ENCODE data around the gene ANXA2.

ANXA2 gene

GRCh38 chr15:60356832-60357231, 41.0 kb downstream of the ANXA2 start:
- no peak for DNase-seq
- Mint-ChIP-seq H3K9me3 (no peaks in the 10 kb centered on the region), H3K27me3 (no peaks in the 10 kb centered on the region), H3K4me1 (ENCODE audit: low read depth) (peaks cover 9% of the 10 kb centered on the region), H3K4me3 (no peak overlapping the region), H3K27ac (no peak overlapping the region), H3K36me3 (ENCODE audit: low read depth) (peaks cover 95% of the 10 kb centered on the region)

GRCh38 chr15:60355148-60355857, 42.5 kb downstream of the ANXA2 start:
- no peak for DNase-seq
- Mint-ChIP-seq H3K9me3 (no peaks in the 10 kb centered on the region), H3K36me3 (ENCODE audit: low read depth) (peaks cover 95% of the 10 kb centered on the region), H3K27ac (no peak overlapping the region), H3K4me3 (no peak overlapping the region), H3K4me1 (ENCODE audit: low read depth) (peaks cover 5% of the 10 kb centered on the region), H3K27me3 (no peaks in the 10 kb centered on the region)

DNA sequence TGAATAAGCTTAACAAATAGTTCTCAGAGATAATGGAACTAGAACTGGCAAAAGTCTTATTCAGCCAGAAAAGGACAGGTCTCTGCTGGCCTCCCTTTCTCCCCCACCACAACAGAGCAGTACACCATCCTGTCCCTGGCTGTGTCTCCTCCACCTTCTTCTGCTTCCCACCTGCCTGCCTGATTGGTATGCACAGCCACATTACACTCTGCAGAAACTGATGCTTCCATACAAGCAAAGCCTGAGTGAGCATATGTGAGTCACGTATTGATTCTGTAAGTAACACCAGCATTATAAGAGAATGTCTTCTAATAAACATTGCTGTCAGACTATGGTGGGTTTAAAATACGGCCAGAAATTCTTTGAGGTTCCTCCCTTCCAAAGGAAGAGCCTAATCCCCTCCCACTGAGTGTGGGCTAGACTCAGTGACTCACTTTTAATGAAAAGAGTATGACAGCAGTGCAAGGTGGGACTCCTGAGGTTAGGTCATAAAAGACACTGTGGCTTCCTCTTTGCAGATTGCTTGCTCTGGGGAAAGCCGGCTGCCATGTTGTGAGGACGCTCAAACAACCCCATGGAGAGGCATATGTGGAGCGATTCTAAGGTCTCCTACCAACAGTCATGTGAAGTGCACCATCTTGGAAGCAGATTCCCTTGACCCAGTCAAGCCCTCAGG, 44.4 kb downstream of the ANXA2 start:
- no peak overlapping the region for H3K27ac Mint-ChIP-seq
- H3K4me3 Mint-ChIP-seq: no peak overlapping the region
- H3K27me3 Mint-ChIP-seq: no peaks in the 10 kb centered on the region
- no peaks in the 10 kb centered on the region for H3K9me3 Mint-ChIP-seq
- DNase-seq: no peak
- H3K36me3 Mint-ChIP-seq (ENCODE audit: low read depth): peaks cover 86% of the 10 kb centered on the region
- H3K4me1 Mint-ChIP-seq (ENCODE audit: low read depth): peaks cover 4% of the 10 kb centered on the region

DNA sequence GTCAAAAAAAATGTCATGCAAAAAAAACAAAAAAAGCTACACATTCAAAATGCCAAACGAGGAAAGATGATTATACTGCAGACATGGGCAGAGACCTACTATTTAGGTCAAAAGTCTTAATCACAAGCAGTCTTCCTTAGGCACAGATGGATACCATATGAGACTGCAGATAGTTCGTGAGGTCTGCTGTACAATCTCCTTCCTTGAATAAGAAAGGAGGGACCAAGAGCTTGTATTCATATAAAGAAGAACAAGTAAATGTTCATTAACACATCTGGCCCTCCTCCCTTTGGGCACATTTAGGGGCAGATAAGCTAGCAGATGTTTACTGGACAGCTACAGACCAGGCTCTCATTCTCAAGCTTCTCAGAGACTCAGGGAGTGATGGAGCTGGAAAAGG, 45.3 kb downstream of the ANXA2 start:
- H3K4me1 Mint-ChIP-seq (ENCODE audit: low read depth): peaks cover 4% of the 10 kb centered on the region
- H3K4me3 Mint-ChIP-seq: no peak overlapping the region
- H3K27ac Mint-ChIP-seq: no peak overlapping the region
- no peak for DNase-seq
- no peaks in the 10 kb centered on the region for H3K9me3 Mint-ChIP-seq
- H3K27me3 Mint-ChIP-seq: no peaks in the 10 kb centered on the region
- peaks cover 87% of the 10 kb centered on the region for H3K36me3 Mint-ChIP-seq (ENCODE audit: low read depth)

GRCh38 chr15:60351066-60351465, 46.7 kb downstream of the ANXA2 start:
- H3K9me3 Mint-ChIP-seq: no peaks in the 10 kb centered on the region
- peaks cover 4% of the 10 kb centered on the region for H3K4me1 Mint-ChIP-seq (ENCODE audit: low read depth)
- H3K36me3 Mint-ChIP-seq (ENCODE audit: low read depth): peaks cover 88% of the 10 kb centered on the region
- H3K27me3 Mint-ChIP-seq: no peaks in the 10 kb centered on the region
- H3K27ac Mint-ChIP-seq: no peak overlapping the region
- H3K4me3 Mint-ChIP-seq: no peak overlapping the region
- no peak for DNase-seq

DNA sequence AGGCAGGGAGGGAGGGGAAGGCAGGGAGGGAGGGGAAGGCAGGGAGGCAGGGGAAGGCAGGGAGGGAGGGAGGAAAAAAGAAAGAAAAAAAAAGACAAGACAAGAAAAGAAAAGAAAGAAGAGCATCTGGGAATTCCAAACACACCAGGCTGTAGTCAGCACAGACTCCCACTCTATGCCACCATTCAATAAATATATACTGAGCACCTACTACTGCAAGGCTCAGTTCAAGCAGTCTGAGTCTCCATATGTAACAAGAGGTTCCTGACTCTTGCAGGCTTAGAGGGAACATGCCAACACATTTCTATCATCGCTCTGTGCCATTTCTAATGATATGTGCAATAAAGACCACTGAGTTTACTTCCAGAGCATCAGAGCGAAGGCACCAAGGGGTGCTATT, 47.7 kb downstream of the ANXA2 start:
- Mint-ChIP-seq H3K4me3 (no peak overlapping the region), H3K36me3 (ENCODE audit: low read depth) (peaks cover 80% of the 10 kb centered on the region), H3K27me3 (no peaks in the 10 kb centered on the region), H3K9me3 (no peaks in the 10 kb centered on the region), H3K27ac (no peak overlapping the region), H3K4me1 (ENCODE audit: low read depth) (peaks cover 4% of the 10 kb centered on the region)
- no peak for DNase-seq

- peaks cover 75% of the 10 kb centered on the region for H3K36me3 Mint-ChIP-seq (ENCODE audit: low read depth)
- H3K4me3 Mint-ChIP-seq: no peak overlapping the region
- H3K9me3 Mint-ChIP-seq: no peaks in the 10 kb centered on the region
- H3K4me1 Mint-ChIP-seq (ENCODE audit: low read depth): peaks cover 4% of the 10 kb centered on the region
- DNase-seq: no peak
- H3K27me3 Mint-ChIP-seq: no peaks in the 10 kb centered on the region
- no peak overlapping the region for H3K27ac Mint-ChIP-seq
These were observed 48.2 kb downstream of the ANXA2 start for GRCh38 chr15:60349589-60349988.

DNA sequence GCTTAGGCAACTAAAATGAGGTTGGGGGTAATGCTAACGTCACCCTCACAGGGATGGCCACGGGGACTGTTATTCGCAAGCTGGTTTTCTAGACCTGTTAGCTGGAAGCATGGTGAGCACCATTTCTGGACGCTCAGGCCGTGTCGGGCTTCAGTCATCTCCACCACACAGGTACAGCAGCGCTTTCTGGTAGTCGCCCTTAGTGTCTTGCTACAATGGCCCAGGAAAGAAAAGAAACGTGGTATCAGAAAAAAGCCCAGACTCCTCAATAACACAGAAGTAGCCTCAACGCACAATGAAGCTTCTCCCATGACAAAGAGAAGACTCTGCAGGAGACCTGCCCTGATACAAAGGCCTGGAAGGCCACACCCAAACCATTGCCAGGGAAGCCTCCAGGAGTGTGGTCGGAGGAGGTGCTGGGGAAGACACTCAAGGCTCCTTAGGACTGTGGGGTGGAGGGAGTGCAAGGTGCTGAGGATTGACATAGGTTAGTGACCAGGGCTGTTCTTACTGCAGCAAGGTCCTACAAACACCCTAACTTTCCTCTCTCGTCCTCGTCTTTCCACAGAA, 50.2 kb downstream of the ANXA2 start:
- Mint-ChIP-seq H3K27me3 (no peaks in the 10 kb centered on the region), H3K9me3 (no peaks in the 10 kb centered on the region), H3K4me1 (ENCODE audit: low read depth) (no peaks in the 10 kb centered on the region), H3K36me3 (ENCODE audit: low read depth) (peaks cover 56% of the 10 kb centered on the region), H3K27ac (no peak overlapping the region), H3K4me3 (no peak overlapping the region)
- DNase-seq: no peak

- DNase-seq: no peak
- H3K4me3 Mint-ChIP-seq: no peak overlapping the region
- no peaks in the 10 kb centered on the region for H3K27me3 Mint-ChIP-seq
- no peaks in the 10 kb centered on the region for H3K4me1 Mint-ChIP-seq (ENCODE audit: low read depth)
- peaks cover 47% of the 10 kb centered on the region for H3K36me3 Mint-ChIP-seq (ENCODE audit: low read depth)
- H3K27ac Mint-ChIP-seq: no peak overlapping the region
- no peaks in the 10 kb centered on the region for H3K9me3 Mint-ChIP-seq
These were observed 51.1 kb downstream of the ANXA2 start for GRCh38 chr15:60346653-60347052.

GRCh38 chr15:60346077-60346476, 51.7 kb downstream of the ANXA2 start:
- no peaks in the 10 kb centered on the region for H3K4me1 Mint-ChIP-seq (ENCODE audit: low read depth)
- H3K27me3 Mint-ChIP-seq: no peaks in the 10 kb centered on the region
- H3K27ac Mint-ChIP-seq: no peak overlapping the region
- H3K36me3 Mint-ChIP-seq (ENCODE audit: low read depth): peaks cover 42% of the 10 kb centered on the region
- no peak overlapping the region for H3K4me3 Mint-ChIP-seq
- DNase-seq: no peak
- no peaks in the 10 kb centered on the region for H3K9me3 Mint-ChIP-seq

DNA sequence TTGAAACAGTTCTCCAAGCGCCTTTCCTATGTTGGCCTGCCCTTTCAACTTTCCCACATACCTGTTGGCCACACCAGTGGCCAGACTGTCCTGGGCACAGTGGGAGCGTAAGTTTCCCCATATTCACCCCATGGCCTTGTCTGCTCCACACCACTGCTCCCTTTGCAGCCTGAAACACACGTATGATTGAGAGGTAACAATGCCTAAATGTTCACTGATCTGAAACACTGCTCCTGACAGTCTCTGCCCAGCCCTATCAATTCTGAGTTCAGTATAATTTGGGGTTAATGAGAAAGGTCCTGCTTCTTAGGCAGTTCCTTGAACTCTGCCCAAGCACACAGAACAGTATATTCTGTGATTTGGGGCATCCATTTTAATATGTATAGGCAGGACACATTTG, 52.2 kb downstream of the ANXA2 start:
- DNase-seq: no peak
- Mint-ChIP-seq H3K4me3 (no peak overlapping the region), H3K9me3 (no peaks in the 10 kb centered on the region), H3K4me1 (ENCODE audit: low read depth) (no peaks in the 10 kb centered on the region), H3K36me3 (ENCODE audit: low read depth) (peaks cover 37% of the 10 kb centered on the region), H3K27ac (no peak overlapping the region), H3K27me3 (no peaks in the 10 kb centered on the region)

DNA sequence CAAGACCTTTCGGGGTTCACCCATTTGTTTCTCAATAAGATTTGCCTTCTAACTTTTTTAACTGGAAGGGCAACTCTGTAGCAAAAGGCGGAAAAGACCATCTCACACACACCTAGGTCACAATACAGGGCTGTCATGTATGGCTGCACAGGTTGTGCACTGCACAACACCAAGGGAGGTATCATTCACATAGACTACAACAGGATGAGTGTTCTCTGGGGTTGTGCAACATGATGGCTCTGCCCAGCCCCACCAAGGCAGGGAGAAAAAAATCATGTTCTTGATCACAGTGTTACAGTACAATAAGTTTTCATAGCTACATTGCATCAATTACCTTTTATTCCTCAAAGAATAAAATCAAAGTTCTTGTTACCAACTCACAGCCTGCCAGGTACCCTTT, 52.8 kb downstream of the ANXA2 start:
- Mint-ChIP-seq H3K27me3 (no peaks in the 10 kb centered on the region), H3K36me3 (ENCODE audit: low read depth) (peaks cover 32% of the 10 kb centered on the region)
- DNase-seq: no peak

DNA sequence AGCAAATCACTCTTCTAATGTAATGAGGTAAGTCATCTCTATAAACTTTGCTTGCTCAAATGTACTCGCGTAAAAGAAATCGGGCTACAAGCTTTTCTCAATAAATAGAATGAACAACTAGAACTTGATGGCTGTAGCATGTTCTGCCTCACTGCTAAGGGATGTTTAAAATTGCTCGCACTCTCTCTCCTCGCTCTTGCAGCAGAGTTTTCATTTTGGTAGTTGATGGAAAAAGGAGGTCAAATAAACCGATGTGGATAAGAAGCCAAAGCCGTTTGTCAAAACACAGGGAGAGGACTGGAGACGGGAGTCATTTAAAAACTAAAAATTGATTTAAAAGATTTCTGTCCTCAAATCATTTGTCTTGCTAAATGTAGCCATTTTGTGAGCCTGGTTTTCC, 53.3 kb downstream of the ANXA2 start:
- no peaks in the 10 kb centered on the region for H3K9me3 Mint-ChIP-seq
- no peak for DNase-seq
- H3K4me1 Mint-ChIP-seq (ENCODE audit: low read depth): no peaks in the 10 kb centered on the region
- no peaks in the 10 kb centered on the region for H3K27me3 Mint-ChIP-seq
- H3K4me3 Mint-ChIP-seq: no peak overlapping the region
- peaks cover 32% of the 10 kb centered on the region for H3K36me3 Mint-ChIP-seq (ENCODE audit: low read depth)
- no peak overlapping the region for H3K27ac Mint-ChIP-seq

More for the DNA sequence above, 52.8 kb downstream of the ANXA2 start:
- Mint-ChIP-seq H3K9me3 (no peaks in the 10 kb centered on the region), H3K27ac (no peak overlapping the region), H3K4me1 (ENCODE audit: low read depth) (no peaks in the 10 kb centered on the region), H3K4me3 (no peak overlapping the region)

DNA sequence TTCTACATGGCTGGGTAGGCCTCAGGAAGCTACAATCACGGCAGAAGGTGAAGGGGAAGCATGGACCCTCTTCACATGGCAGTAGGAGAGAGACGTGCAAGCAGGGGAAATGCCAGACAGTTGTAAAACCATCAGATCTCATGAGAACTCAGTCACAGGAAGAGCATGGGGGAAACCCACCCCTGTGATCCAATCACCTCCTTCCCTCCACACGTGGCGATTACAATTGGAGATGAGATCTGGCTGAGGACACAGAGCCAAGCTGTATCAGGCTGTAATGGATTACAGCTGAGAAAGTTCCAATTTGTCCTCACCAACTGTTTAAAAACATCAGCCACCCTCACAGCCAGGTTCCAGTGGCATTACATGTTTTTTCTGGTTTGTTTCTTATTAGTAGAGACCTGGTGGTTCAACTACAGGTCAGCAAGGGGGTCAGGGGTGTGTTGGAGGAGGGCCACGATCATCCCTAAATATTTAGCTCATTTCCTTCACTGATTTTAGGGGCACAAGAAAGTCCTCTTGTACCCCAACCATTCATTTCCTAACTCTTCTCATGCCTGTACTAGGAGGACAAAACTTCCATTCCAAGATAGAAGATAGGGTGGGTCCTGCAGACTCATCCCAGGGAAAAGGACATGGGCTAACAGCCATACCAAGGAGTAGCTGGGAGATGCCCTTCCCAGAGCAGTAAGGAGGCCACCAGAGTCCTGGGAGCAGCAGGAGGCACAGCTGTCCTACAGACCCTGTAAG, 54.4 kb downstream of the ANXA2 start:
- no peaks in the 10 kb centered on the region for H3K9me3 Mint-ChIP-seq
- no peaks in the 10 kb centered on the region for H3K4me1 Mint-ChIP-seq (ENCODE audit: low read depth)
- DNase-seq: no peak
- no peaks in the 10 kb centered on the region for H3K27me3 Mint-ChIP-seq
- no peak overlapping the region for H3K4me3 Mint-ChIP-seq
- no peak overlapping the region for H3K27ac Mint-ChIP-seq
- H3K36me3 Mint-ChIP-seq (ENCODE audit: low read depth): peaks cover 24% of the 10 kb centered on the region

Measured in activated T-cell treated with anti-CD3 and anti-CD28 coated beads, Interleukin-2, amount 50 U/mL, for 24 hours (primary cell).